ENCODE data around the gene PTPA. TPM values are rescaled to one million over a fixed set of nuclear protein-coding genes. Genes with fewer than 3 reads are reported as not detected.

The PTPA gene
- total and polyA plus RNA-seq, 11 donors: 96.0 to 212 (median 172) TPM

DNA sequence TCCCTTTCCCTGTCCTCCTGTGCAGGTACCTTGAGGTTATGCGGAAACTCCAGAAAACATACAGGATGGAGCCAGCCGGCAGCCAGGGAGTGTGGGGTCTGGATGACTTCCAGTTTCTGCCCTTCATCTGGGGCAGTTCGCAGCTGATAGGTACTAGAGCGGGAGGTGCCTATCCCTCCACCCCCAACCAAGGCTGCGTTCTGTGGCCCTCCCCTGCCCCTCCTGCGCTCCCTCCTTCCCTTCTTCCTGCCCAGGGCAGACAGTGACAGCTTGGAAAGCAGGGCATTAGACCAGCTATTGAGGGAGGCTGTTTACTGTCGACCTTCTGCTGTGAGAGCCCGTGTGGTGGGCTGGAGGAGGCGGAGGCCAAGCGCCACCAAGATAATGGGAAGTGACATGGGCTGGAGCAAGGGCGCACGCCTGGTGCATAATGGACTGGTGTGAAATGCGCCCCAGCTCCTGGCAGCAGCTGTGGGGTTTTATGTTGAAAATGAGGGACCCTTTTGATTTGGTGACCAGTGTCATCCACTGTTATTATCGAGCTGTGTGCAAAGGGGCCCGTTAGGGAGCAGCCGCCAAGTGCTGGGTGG is 25.3 kb downstream of the PTPA start:
- peaks cover 6 to 47% (median 38%) of the 10 kb centered on the region in 12 donors for H3K4me1 ChIP-seq
- intact Hi-C loops (cut with DNase I): loop anchor here in 5 of 10 donors (5.0 to 10.0 kb wide), 4 partner anchors 361 to 658 kb away; no protein-coding TSS in a partner anchor
- no peaks in the 10 kb centered on the region for H3K9me3 ChIP-seq
- no peak for TF ChIP-seq POLR2A (IDR thresholded peaks at IDR 0.05)
- TF ChIP-seq, protein P1, sequence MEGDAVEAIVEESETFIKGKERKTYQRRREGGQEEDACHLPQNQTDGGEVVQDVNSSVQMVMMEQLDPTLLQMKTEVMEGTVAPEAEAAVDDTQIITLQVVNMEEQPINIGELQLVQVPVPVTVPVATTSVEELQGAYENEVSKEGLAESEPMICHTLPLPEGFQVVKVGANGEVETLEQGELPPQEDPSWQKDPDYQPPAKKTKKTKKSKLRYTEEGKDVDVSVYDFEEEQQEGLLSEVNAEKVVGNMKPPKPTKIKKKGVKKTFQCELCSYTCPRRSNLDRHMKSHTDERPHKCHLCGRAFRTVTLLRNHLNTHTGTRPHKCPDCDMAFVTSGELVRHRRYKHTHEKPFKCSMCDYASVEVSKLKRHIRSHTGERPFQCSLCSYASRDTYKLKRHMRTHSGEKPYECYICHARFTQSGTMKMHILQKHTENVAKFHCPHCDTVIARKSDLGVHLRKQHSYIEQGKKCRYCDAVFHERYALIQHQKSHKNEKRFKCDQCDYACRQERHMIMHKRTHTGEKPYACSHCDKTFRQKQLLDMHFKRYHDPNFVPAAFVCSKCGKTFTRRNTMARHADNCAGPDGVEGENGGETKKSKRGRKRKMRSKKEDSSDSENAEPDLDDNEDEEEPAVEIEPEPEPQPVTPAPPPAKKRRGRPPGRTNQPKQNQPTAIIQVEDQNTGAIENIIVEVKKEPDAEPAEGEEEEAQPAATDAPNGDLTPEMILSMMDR (IDR thresholded peaks at IDR 0.05): no peak
- H3K27ac ChIP-seq: no peak overlapping the region
- WGBS, 4 donors: 70 to 79% (median 78%) methylated on average over 16 of the region's 16 CpGs
- no peak for DNase-seq
- H3K4me3 ChIP-seq: no peak overlapping the region
- no peaks in the 10 kb centered on the region for H3K27me3 ChIP-seq
- H3K36me3 ChIP-seq: peaks cover 0 to 62% (median 46%) of the 10 kb centered on the region in 9 donors
- no peak for ATAC-seq

DNA sequence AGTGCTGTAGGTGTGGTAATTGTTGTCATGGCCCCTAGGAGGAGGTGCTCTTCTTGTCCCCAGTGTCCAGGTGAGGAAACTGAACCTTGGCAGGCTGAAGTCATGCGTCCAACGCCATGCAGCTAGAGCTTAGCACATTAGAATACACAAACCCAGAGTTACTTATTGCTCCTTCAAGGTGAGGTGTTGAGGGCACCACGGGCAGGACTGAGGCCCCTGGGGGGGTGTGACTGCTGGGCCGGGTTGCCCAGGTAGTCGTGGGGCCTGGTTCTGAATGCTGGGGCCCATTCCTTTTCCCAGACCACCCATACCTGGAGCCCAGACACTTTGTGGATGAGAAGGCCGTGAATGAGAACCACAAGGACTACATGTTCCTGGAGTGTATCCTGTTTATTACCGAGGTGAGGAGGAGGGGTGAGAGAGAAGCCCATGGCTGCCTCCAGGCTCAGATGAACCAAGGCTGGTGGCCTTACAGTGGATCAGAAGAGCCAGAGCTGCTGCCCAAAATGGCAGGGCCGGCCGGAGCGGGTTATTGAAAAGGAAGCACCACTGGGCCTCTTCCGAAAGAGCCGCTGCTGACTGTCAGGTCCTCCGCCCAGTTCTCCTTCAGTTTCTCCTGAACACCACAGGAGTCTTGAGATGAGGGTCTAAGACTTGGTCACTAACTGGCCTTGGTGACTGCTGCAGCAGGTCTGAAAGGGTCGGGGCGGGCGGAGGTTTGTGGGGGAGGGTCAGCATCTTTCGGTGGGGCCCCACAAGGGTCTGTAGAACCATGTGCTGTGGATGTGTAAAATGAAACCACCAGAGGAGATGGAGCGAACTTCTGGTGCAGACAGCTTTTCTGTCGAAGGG is 26.3 kb downstream of the PTPA start:
- intact Hi-C loops (cut with DNase I): loop anchor here in 9 of 10 donors (2.0 to 10.0 kb wide), 10 partner anchors 37 to 657 kb away; no protein-coding TSS in a partner anchor
- Histone ChIP-seq H3K9me3 (no peaks in the 10 kb centered on the region), H3K4me1 (peaks cover 15 to 53% (median 48%) of the 10 kb centered on the region in 12 donors), H3K27me3 (no peaks in the 10 kb centered on the region), H3K36me3 (peaks cover 0 to 57% (median 44%) of the 10 kb centered on the region in 9 donors), H3K27ac (peak overlapping the region in 11 of 12 donors; percentile 99 to 100 (median 100)), H3K4me3 (no peak overlapping the region)
- ATAC-seq (no peak), DNase-seq (no peak)
- TF ChIP-seq, protein P1 (IDR thresholded peaks at IDR 0.05): no peak
- TF ChIP-seq POLR2A (IDR thresholded peaks at IDR 0.05): no peak
- WGBS, 4 donors: 75 to 84% (median 79%) methylated on average over 17 to 19 of the region's 19 CpGs

DNA sequence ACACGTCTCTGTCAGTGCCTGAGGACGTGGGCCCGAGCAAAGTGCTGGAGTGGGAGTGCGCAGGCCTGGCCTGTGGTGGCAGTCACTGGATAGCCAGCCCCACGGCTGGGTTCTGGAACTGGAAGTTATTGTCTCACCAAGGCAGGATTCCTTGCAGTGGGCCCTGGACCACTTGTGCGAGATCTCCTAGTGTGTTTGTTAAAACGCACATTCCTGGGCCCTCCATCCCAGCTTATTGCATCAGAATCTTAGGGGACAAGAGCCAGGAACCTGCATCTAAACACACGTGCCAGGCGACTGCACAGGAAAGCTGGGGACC is 26.9 kb downstream of the PTPA start:
- Histone ChIP-seq H3K27ac (peak overlapping the region; percentile 99 to 100 (median 100)), H3K4me1 (peaks cover 17 to 59% (median 53%) of the 10 kb centered on the region in 12 donors), H3K27me3 (no peaks in the 10 kb centered on the region), H3K36me3 (peaks cover 0 to 54% (median 45%) of the 10 kb centered on the region in 9 donors), H3K9me3 (no peaks in the 10 kb centered on the region), H3K4me3 (no peak overlapping the region)
- WGBS, 4 donors: 75 to 82% (median 78%) methylated on average over 9 of the region's 9 CpGs
- intact Hi-C loops (cut with DNase I): loop anchor here in 9 of 10 donors (2.0 to 10.0 kb wide), 10 partner anchors 37 to 657 kb away; no protein-coding TSS in a partner anchor
- TF ChIP-seq POLR2A (IDR thresholded peaks at IDR 0.05): no peak
- TF ChIP-seq, protein P1 (IDR thresholded peaks at IDR 0.05): no peak
- DNase-seq (no peak), ATAC-seq (no peak)

All from heart left ventricle (tissue), 16 donors.